ENCODE measurements around the gene NTN1. TPM values are rescaled to one million over a fixed set of nuclear protein-coding genes. Genes with fewer than 3 reads are reported as not detected.

Gene NTN1
- polyA plus RNA-seq, 1 donor from 2014 or later, result 16.2 TPM

DNA sequence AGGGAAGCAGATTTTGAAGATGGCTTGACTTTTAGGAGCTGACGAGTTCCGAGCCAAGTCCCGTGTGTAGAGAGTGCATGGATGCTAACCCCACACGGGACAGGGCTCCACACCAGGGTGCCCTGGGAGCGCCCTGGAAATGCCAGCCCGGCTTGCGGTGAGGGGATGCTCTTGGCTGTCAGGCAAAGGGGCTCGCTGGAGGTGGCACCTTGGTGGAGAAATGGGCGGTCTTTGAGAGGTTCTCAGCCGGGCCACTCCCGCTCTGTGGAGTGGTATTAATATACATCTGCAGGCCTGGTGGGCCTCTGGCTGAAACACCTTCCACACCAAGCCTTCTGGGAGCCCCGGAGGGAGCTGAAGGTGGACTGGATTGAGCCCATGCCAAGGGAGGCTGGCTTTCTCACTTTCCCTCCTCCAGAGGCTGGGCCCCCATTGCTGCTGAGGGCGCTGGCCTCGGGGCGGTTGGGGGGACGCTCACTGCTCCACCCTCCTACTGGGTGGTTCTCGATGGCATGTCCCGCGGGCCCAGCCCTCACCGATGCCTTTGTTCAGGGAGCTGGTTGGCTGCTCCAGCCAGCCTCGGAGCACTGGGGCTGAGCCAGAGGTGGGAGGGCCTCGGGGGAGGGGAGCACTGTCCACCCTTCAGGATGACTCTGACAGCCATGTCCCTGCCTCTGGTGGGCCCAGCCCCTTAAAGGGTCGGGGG is 210.3 kb downstream of the NTN1 start:
- no peaks in the 10 kb centered on the region for H3K27me3 ChIP-seq (ENCODE audit: insufficient read depth, low read depth, low read length)
- no peak overlapping the region for H2AFZ ChIP-seq (ENCODE audit: low read depth, low read length)
- TF ChIP-seq POLR2AphosphoS5 (IDR thresholded peaks at IDR 0.05) (no peak), EZH2 (IDR thresholded peaks at IDR 0.05; ENCODE audit: borderline replicate concordance, insufficient read depth, low read length, poor library complexity, severe bottlenecking) (no peak), EP300 (conservative IDR thresholded peaks at IDR 0.05; ENCODE audit: poor library complexity, severe bottlenecking) (no peak), TAF1 (IDR thresholded peaks at IDR 0.05; ENCODE audit: low read depth) (no peak), MXI1 (conservative IDR thresholded peaks at IDR 0.05; ENCODE audit: poor library complexity, severe bottlenecking) (no peak), SMC3 (conservative IDR thresholded peaks at IDR 0.05; ENCODE audit: poor library complexity) (no peak), RAD21 (conservative IDR thresholded peaks at IDR 0.05) (no peak), REST (IDR thresholded peaks at IDR 0.05; ENCODE audit: borderline replicate concordance) (no peak)
- TF ChIP-seq, protein P1, sequence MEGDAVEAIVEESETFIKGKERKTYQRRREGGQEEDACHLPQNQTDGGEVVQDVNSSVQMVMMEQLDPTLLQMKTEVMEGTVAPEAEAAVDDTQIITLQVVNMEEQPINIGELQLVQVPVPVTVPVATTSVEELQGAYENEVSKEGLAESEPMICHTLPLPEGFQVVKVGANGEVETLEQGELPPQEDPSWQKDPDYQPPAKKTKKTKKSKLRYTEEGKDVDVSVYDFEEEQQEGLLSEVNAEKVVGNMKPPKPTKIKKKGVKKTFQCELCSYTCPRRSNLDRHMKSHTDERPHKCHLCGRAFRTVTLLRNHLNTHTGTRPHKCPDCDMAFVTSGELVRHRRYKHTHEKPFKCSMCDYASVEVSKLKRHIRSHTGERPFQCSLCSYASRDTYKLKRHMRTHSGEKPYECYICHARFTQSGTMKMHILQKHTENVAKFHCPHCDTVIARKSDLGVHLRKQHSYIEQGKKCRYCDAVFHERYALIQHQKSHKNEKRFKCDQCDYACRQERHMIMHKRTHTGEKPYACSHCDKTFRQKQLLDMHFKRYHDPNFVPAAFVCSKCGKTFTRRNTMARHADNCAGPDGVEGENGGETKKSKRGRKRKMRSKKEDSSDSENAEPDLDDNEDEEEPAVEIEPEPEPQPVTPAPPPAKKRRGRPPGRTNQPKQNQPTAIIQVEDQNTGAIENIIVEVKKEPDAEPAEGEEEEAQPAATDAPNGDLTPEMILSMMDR (IDR thresholded peaks at IDR 0.05; ENCODE audit: poor library complexity, severe bottlenecking), result no peak
- H3K79me2 ChIP-seq (replicated peaks; ENCODE audit: insufficient read depth, low read length), result no peaks in the 10 kb centered on the region
- H3F3A ChIP-seq (ENCODE audit: insufficient read depth, low read length, poor library complexity, severe bottlenecking), result no peaks in the 10 kb centered on the region
- H3K4me2 ChIP-seq (ENCODE audit: low read length), result no peak overlapping the region
- H3K4me3 ChIP-seq (ENCODE audit: low read length), result no peak overlapping the region
- H3K27ac ChIP-seq (ENCODE audit: low read length), result no peak overlapping the region
- H3K9me2 ChIP-seq (ENCODE audit: insufficient read depth, low read length), result no peaks in the 10 kb centered on the region
- no peaks in the 10 kb centered on the region for H3K36me3 ChIP-seq (ENCODE audit: insufficient read depth, low read length)
- H3K9ac ChIP-seq (ENCODE audit: low read length), result no peak overlapping the region
- H3K9me3 ChIP-seq (ENCODE audit: low read length), result no peaks in the 10 kb centered on the region
- no peaks in the 10 kb centered on the region for H4K20me1 ChIP-seq (ENCODE audit: insufficient read depth)

GRCh38 chr17:9232155-9232475 is 210.8 kb downstream of the NTN1 start:
- no peak overlapping the region for H3K9ac ChIP-seq (ENCODE audit: low read length)
- H3K4me2 ChIP-seq (ENCODE audit: low read length), result no peak overlapping the region
- H3K27me3 ChIP-seq (ENCODE audit: insufficient read depth, low read depth, low read length), result no peaks in the 10 kb centered on the region
- H3F3A ChIP-seq (ENCODE audit: insufficient read depth, low read length, poor library complexity, severe bottlenecking), result no peaks in the 10 kb centered on the region
- no peaks in the 10 kb centered on the region for H3K9me2 ChIP-seq (ENCODE audit: insufficient read depth, low read length)
- no peak overlapping the region for H2AFZ ChIP-seq (ENCODE audit: low read depth, low read length)
- no peaks in the 10 kb centered on the region for H4K20me1 ChIP-seq (ENCODE audit: insufficient read depth)
- no peaks in the 10 kb centered on the region for H3K9me3 ChIP-seq (ENCODE audit: low read length)
- H3K27ac ChIP-seq (ENCODE audit: low read length), result no peak overlapping the region
- H3K36me3 ChIP-seq (ENCODE audit: insufficient read depth, low read length), result no peaks in the 10 kb centered on the region
- no peak overlapping the region for H3K4me3 ChIP-seq (ENCODE audit: low read length)
- TF ChIP-seq TAF1 (IDR thresholded peaks at IDR 0.05; ENCODE audit: low read depth), result no peak
- no peak for TF ChIP-seq EP300 (conservative IDR thresholded peaks at IDR 0.05; ENCODE audit: poor library complexity, severe bottlenecking)
- TF ChIP-seq MXI1 (conservative IDR thresholded peaks at IDR 0.05; ENCODE audit: poor library complexity, severe bottlenecking), result no peak
- TF ChIP-seq, protein P1 (IDR thresholded peaks at IDR 0.05; ENCODE audit: poor library complexity, severe bottlenecking), result no peak
- TF ChIP-seq EZH2 (IDR thresholded peaks at IDR 0.05; ENCODE audit: borderline replicate concordance, insufficient read depth, low read length, poor library complexity, severe bottlenecking), result no peak
- TF ChIP-seq SMC3 (conservative IDR thresholded peaks at IDR 0.05; ENCODE audit: poor library complexity), result no peak
- TF ChIP-seq RAD21 (conservative IDR thresholded peaks at IDR 0.05), result no peak
- TF ChIP-seq REST (IDR thresholded peaks at IDR 0.05; ENCODE audit: borderline replicate concordance), result no peak
- no peak for TF ChIP-seq POLR2AphosphoS5 (IDR thresholded peaks at IDR 0.05)
- no peaks in the 10 kb centered on the region for H3K79me2 ChIP-seq (replicated peaks; ENCODE audit: insufficient read depth, low read length)

Measured in neural cell (in vitro differentiated cells).